Hepatocyte (in vitro differentiated cells): Measurements from ENCODE around the gene BBS9. TPM values are rescaled to one million over a fixed set of nuclear protein-coding genes. Genes with fewer than 3 reads are reported as not detected.

Source experiments
- DNase-seq: peaks from one replicate; pipeline ENCODE4 v3.0.0-alpha.2; 2016; ENCODE audit warnings: low spot score
- H2AFZ ChIP-seq: fragments of 200-600 bp; sonication (generic); 2 replicates; pipeline ENCODE4 v1.6.0; 2016; ENCODE audit warnings: antibody characterized with exemption, mild to moderate bottlenecking
- H3K27ac ChIP-seq: fragments of 200-600 bp; sonication (generic); 2 replicates; pipeline ENCODE4 v1.5.1; 2016; ENCODE audit warnings: mild to moderate bottlenecking
- H3K27me3 ChIP-seq: fragments of 200-600 bp; sonication (generic); 2 replicates; pipeline ENCODE4 v1.6.1; 2016
- H3K36me3 ChIP-seq: fragments of 200-600 bp; sonication (generic); replicated peaks from 2 replicates; pipeline ENCODE4 v1.5.1; 2016; ENCODE audit warnings: low read depth; ENCODE audit not compliant: insufficient read depth
- H3K4me1 ChIP-seq: fragments of 200-600 bp; sonication (generic); 2 replicates; pipeline ENCODE4 v1.5.1; 2016; ENCODE audit warnings: mild to moderate bottlenecking, moderate library complexity; ENCODE audit not compliant: insufficient read depth
- H3K4me2 ChIP-seq: fragments of 200-600 bp; sonication (generic); 2 replicates; pipeline ENCODE4 v1.6.0; 2016
- H3K4me3 ChIP-seq: fragments of 200-600 bp; sonication (generic); 2 replicates; pipeline ENCODE4 v1.5.1; 2016; ENCODE audit warnings: mild to moderate bottlenecking
- H3K79me2 ChIP-seq: fragments of 200-600 bp; sonication (generic); 2 replicates; pipeline ENCODE4 v1.6.0; 2017; ENCODE audit warnings: mild to moderate bottlenecking
- H3K9me2 ChIP-seq: fragments of 200-600 bp; sonication (generic); replicated peaks from 2 replicates; pipeline ENCODE4 v1.6.0; 2017; ENCODE audit warnings: mild to moderate bottlenecking; ENCODE audit not compliant: insufficient read depth
- H3K9me3 ChIP-seq: fragments of 200-600 bp; sonication (generic); 2 replicates; pipeline ENCODE4 v1.5.1; 2016; ENCODE audit warnings: low read depth, mild to moderate bottlenecking
- H4K20me1 ChIP-seq: fragments of 200-600 bp; sonication (generic); 2 replicates; pipeline ENCODE4 v1.6.0; 2016; ENCODE audit warnings: mild to moderate bottlenecking; ENCODE audit not compliant: insufficient read depth, poor library complexity, severe bottlenecking
- CTCF ChIP-seq: fragments of 200-600 bp; sonication (generic); IDR thresholded peaks from 2 replicates; pipeline ENCODE4 v1.5.1; 2016; ENCODE audit warnings: antibody characterized with exemption, mild to moderate bottlenecking; ENCODE audit not compliant: poor library complexity
- EZH2 ChIP-seq: fragments of 200-600 bp; sonication (generic); IDR thresholded peaks from 2 replicates; pipeline ENCODE4 v1.6.1; 2016; ENCODE audit warnings: antibody characterized with exemption, mild to moderate bottlenecking, borderline replicate concordance
- EZH2phosphoT487 ChIP-seq: fragments of 200-600 bp; sonication (generic); IDR thresholded peaks from one replicate; pipeline ENCODE4 v1.6.1; 2018; ENCODE audit warnings: antibody characterized with exemption, mild to moderate bottlenecking, low read depth, moderate library complexity; ENCODE audit not compliant: unreplicated experiment, severe bottlenecking
- WGBS: methylation state at CpG from one replicate; pipeline ENCODE4 v1.1.6; 2016; ENCODE audit warnings: low lambda C conversion rate; ENCODE audit errors: missing lambda C conversion rate; 5-methylcytosine and 5-hydroxymethylcytosine counted together
- polyA plus RNA-seq: library from polyadenylated mRNA; unstranded; fragments of >200 nt; fragmentation: Nextera tagmentation; extraction: Ambion mirVana; gene quantifications from 2 replicates; pipeline ENCODE4 v1.2.1, GENCODE V29; 2016
- total RNA-seq: library from RNA; depleted of rRNA; stranded (reverse); fragments of >200 nt; gene quantifications from 2 replicates; pipeline ENCODE4 v1.2.3, GENCODE V29; 2014

Gene BBS9
- total and polyA plus RNA-seq, 2 experiments from 2014 or later: 10.1 to 12.3 TPM

- no peaks in the 10 kb centered on the region for H3K79me2 ChIP-seq
- H4K20me1 ChIP-seq: no peaks in the 10 kb centered on the region
- no peak overlapping the region for H3K4me2 ChIP-seq
- H3K4me1 ChIP-seq: no peaks in the 10 kb centered on the region
- no peak for DNase-seq
- H3K9me3 ChIP-seq: peaks cover 5% of the 10 kb centered on the region
- H3K27me3 ChIP-seq: no peaks in the 10 kb centered on the region
- no peak overlapping the region for H3K27ac ChIP-seq
- no peaks in the 10 kb centered on the region for H3K36me3 ChIP-seq
- no peaks in the 10 kb centered on the region for H3K9me2 ChIP-seq
- TF ChIP-seq CTCF: no peak
- no peak for TF ChIP-seq EZH2phosphoT487
- no peak for TF ChIP-seq EZH2
- 92% methylated on average over 1 of the region's 1 CpG for WGBS
- H3K4me3 ChIP-seq: no peak overlapping the region
- H2AFZ ChIP-seq: no peak overlapping the region
Observed at GRCh38 chr7:33286501-33286900, 157.1 kb downstream of the BBS9 start.

- H3K9me3 ChIP-seq: peaks cover 5% of the 10 kb centered on the region
- DNase-seq: no peak
- TF ChIP-seq CTCF (no peak), EZH2 (no peak), EZH2phosphoT487 (no peak)
- no peak overlapping the region for H3K4me2 ChIP-seq
- no peak overlapping the region for H3K27ac ChIP-seq
- H4K20me1 ChIP-seq: no peaks in the 10 kb centered on the region
- no peak overlapping the region for H2AFZ ChIP-seq
- H3K4me1 ChIP-seq: no peaks in the 10 kb centered on the region
- H3K9me2 ChIP-seq: no peaks in the 10 kb centered on the region
- H3K4me3 ChIP-seq: no peak overlapping the region
- 98% methylated on average over 3 of the region's 3 CpGs for WGBS
- H3K27me3 ChIP-seq: no peaks in the 10 kb centered on the region
- H3K36me3 ChIP-seq: no peaks in the 10 kb centered on the region
- H3K79me2 ChIP-seq: no peaks in the 10 kb centered on the region
Observed at GRCh38 chr7:33287738-33288137, 158.4 kb downstream of the BBS9 start.

GRCh38 chr7:33298848-33299247, 169.5 kb downstream of the BBS9 start:
- TF ChIP-seq EZH2phosphoT487 (no peak), CTCF (no peak), EZH2 (no peak)

GRCh38 chr7:33299425-33299824, 170.1 kb downstream of the BBS9 start:
- TF ChIP-seq EZH2phosphoT487 (no peak), EZH2 (no peak), CTCF (no peak)
- no peaks in the 10 kb centered on the region for H3K27me3 ChIP-seq
- no peaks in the 10 kb centered on the region for H3K36me3 ChIP-seq
- peaks cover 6% of the 10 kb centered on the region for H3K9me3 ChIP-seq
- no peaks in the 10 kb centered on the region for H3K79me2 ChIP-seq
- H3K4me3 ChIP-seq: no peak overlapping the region
- no peak for DNase-seq
- 86% methylated on average over 2 of the region's 2 CpGs for WGBS
- H3K4me2 ChIP-seq: no peak overlapping the region
- no peaks in the 10 kb centered on the region for H3K9me2 ChIP-seq
- H3K4me1 ChIP-seq: no peaks in the 10 kb centered on the region
- H2AFZ ChIP-seq: no peak overlapping the region
- H4K20me1 ChIP-seq: no peaks in the 10 kb centered on the region
- no peak overlapping the region for H3K27ac ChIP-seq

More at GRCh38 chr7:33298848-33299247, 169.5 kb downstream of the BBS9 start:
- Histone ChIP-seq H3K9me2 (no peaks in the 10 kb centered on the region), H4K20me1 (no peaks in the 10 kb centered on the region), H3K27ac (no peak overlapping the region), H3K4me1 (no peaks in the 10 kb centered on the region), H3K4me2 (no peak overlapping the region), H3K9me3 (peaks cover 6% of the 10 kb centered on the region), H3K4me3 (no peak overlapping the region), H3K36me3 (no peaks in the 10 kb centered on the region), H2AFZ (no peak overlapping the region), H3K27me3 (no peaks in the 10 kb centered on the region), H3K79me2 (no peaks in the 10 kb centered on the region)
- 99% methylated on average over 2 of the region's 2 CpGs for WGBS
- DNase-seq: no peak
